Testis (tissue), 2 donors: ENCODE results near the gene GJA5.

Experiments
- CTCF ChIP-seq, 3 experiments: fragments of 450-650 bp in 2 of 3; fragments of 200-600 bp in 1 of 3; sonication (generic) in 1 of 3; IDR thresholded peaks; one replicate each; pipeline ENCODE4 v1.5.1; 2016 to 2019; ENCODE audit warnings: antibody characterized with exemption in 3 of 3, mild to moderate bottlenecking in 2 of 3, moderate library complexity in 1 of 3
- POLR2A ChIP-seq: fragments of 450-650 bp; IDR thresholded peaks from one replicate; pipeline ENCODE4 v1.6.1; 2017; ENCODE audit warnings: antibody characterized with exemption, mild to moderate bottlenecking, moderate library complexity

- no peak for TF ChIP-seq CTCF (IDR thresholded peaks at IDR 0.05)
- TF ChIP-seq POLR2A: no peak
Observed at GRCh38 chr1:147712605-147713004, 47.8 kb downstream of the GJA5 start.
